ENCODE data around the gene RASA2.

RASA2 gene

GRCh38 chr3:141575879-141576743, 89.3 kb downstream of the RASA2 start:
- Histone ChIP-seq H3K27ac (no peak overlapping the region), H3K4me3 (no peak overlapping the region), H3K9me3 (ENCODE audit: low read depth, low read length) (no peaks in the 10 kb centered on the region), H3K36me3 (ENCODE audit: insufficient read depth, low read length) (peaks cover 36% of the 10 kb centered on the region), H3K9ac (ENCODE audit: insufficient read length) (no peak overlapping the region)
- TF ChIP-seq FOXP2 (optimal IDR thresholded peaks at IDR 0.05; ENCODE audit: control extremely low read depth, extremely low read length, insufficient read depth) (no peak), POLR2AphosphoS5 (IDR thresholded peaks at IDR 0.05; ENCODE audit: borderline replicate concordance, low read depth, low read length) (no peak), EZH2 (IDR thresholded peaks at IDR 0.05) (no peak)
- no peak for DNase-seq (ENCODE audit: low read depth, low spot score)

- Histone ChIP-seq H3K9me3 (ENCODE audit: low read depth, low read length) (no peaks in the 10 kb centered on the region), H3K36me3 (ENCODE audit: insufficient read depth, low read length) (peaks cover 36% of the 10 kb centered on the region), H3K4me3 (no peak overlapping the region), H3K27ac (no peak overlapping the region), H3K9ac (ENCODE audit: insufficient read length) (no peak overlapping the region)
- no peak for DNase-seq (ENCODE audit: low read depth, low spot score)
- TF ChIP-seq POLR2AphosphoS5 (IDR thresholded peaks at IDR 0.05; ENCODE audit: borderline replicate concordance, low read depth, low read length) = no peak
- TF ChIP-seq EZH2 (IDR thresholded peaks at IDR 0.05) = no peak
Observed at GRCh38 chr3:141576744-141577052, 89.9 kb downstream of the RASA2 start.

GRCh38 chr3:141578202-141578973, 91.6 kb downstream of the RASA2 start:
- no peak overlapping the region for H3K27ac ChIP-seq
- no peak overlapping the region for H3K4me3 ChIP-seq
- no peak overlapping the region for H3K9ac ChIP-seq (ENCODE audit: insufficient read length)
- no peaks in the 10 kb centered on the region for H3K9me3 ChIP-seq (ENCODE audit: low read depth, low read length)
- DNase-seq (ENCODE audit: low read depth, low spot score) = no peak
- TF ChIP-seq EZH2 (IDR thresholded peaks at IDR 0.05) = no peak
- TF ChIP-seq FOXP2 (optimal IDR thresholded peaks at IDR 0.05; ENCODE audit: control extremely low read depth, extremely low read length, insufficient read depth) = no peak
- TF ChIP-seq POLR2AphosphoS5 (IDR thresholded peaks at IDR 0.05; ENCODE audit: borderline replicate concordance, low read depth, low read length) = no peak
- H3K36me3 ChIP-seq (ENCODE audit: insufficient read depth, low read length) = peaks cover 31% of the 10 kb centered on the region

- H3K9me3 ChIP-seq (ENCODE audit: low read depth, low read length) = peaks cover 8% of the 10 kb centered on the region; the same call in 1 of the 2 replicates
- TF ChIP-seq POLR2AphosphoS5 (IDR thresholded peaks at IDR 0.05; ENCODE audit: borderline replicate concordance, low read depth, low read length) (no peak), EZH2 (IDR thresholded peaks at IDR 0.05) (no peak), FOXP2 (optimal IDR thresholded peaks at IDR 0.05; ENCODE audit: control extremely low read depth, extremely low read length, insufficient read depth) (no peak)
- no peak for DNase-seq (ENCODE audit: low read depth, low spot score)
- no peak overlapping the region for H3K9ac ChIP-seq (ENCODE audit: insufficient read length)
- peaks cover 57% of the 10 kb centered on the region for H3K36me3 ChIP-seq (ENCODE audit: insufficient read depth, low read length)
- no peak overlapping the region for H3K27ac ChIP-seq
- H3K4me3 ChIP-seq = no peak overlapping the region
Observed at GRCh38 chr3:141594357-141594756, 107.5 kb downstream of the RASA2 start.

- peaks cover 37% of the 10 kb centered on the region for H3K36me3 ChIP-seq (ENCODE audit: insufficient read depth, low read length)
- H3K4me3 ChIP-seq = no peak overlapping the region
- H3K9ac ChIP-seq (ENCODE audit: insufficient read length) = no peak overlapping the region
- H3K9me3 ChIP-seq (ENCODE audit: low read depth, low read length) = peaks cover 8% of the 10 kb centered on the region; the same call in 1 of the 2 replicates
- TF ChIP-seq FOXP2 (optimal IDR thresholded peaks at IDR 0.05; ENCODE audit: control extremely low read depth, extremely low read length, insufficient read depth) = no peak
- TF ChIP-seq EZH2 (IDR thresholded peaks at IDR 0.05) = no peak
- TF ChIP-seq POLR2AphosphoS5 (IDR thresholded peaks at IDR 0.05; ENCODE audit: borderline replicate concordance, low read depth, low read length) = no peak
- no peak for DNase-seq (ENCODE audit: low read depth, low spot score)
- H3K27ac ChIP-seq = no peak overlapping the region
Observed at GRCh38 chr3:141597931-141598330, 111.1 kb downstream of the RASA2 start.

GRCh38 chr3:141600331-141600730, 113.5 kb downstream of the RASA2 start:
- no peak overlapping the region for H3K4me3 ChIP-seq
- H3K27ac ChIP-seq = no peak overlapping the region
- no peak for DNase-seq (ENCODE audit: low read depth, low spot score)
- H3K36me3 ChIP-seq (ENCODE audit: insufficient read depth, low read length) = peaks cover 18% of the 10 kb centered on the region
- H3K9me3 ChIP-seq (ENCODE audit: low read depth, low read length) = no peaks in the 10 kb centered on the region; the same call in 1 of the 2 replicates
- no peak for TF ChIP-seq POLR2AphosphoS5 (IDR thresholded peaks at IDR 0.05; ENCODE audit: borderline replicate concordance, low read depth, low read length)
- no peak for TF ChIP-seq FOXP2 (optimal IDR thresholded peaks at IDR 0.05; ENCODE audit: control extremely low read depth, extremely low read length, insufficient read depth)
- no peak for TF ChIP-seq EZH2 (IDR thresholded peaks at IDR 0.05)
- no peak overlapping the region for H3K9ac ChIP-seq (ENCODE audit: insufficient read length)

- TF ChIP-seq EZH2 (IDR thresholded peaks at IDR 0.05) (no peak), POLR2AphosphoS5 (IDR thresholded peaks at IDR 0.05; ENCODE audit: borderline replicate concordance, low read depth, low read length) (no peak), FOXP2 (optimal IDR thresholded peaks at IDR 0.05; ENCODE audit: control extremely low read depth, extremely low read length, insufficient read depth) (no peak)
Observed at GRCh38 chr3:141602706-141603105, 115.9 kb downstream of the RASA2 start.

GRCh38 chr3:141603473-141604035, 116.7 kb downstream of the RASA2 start:
- H3K27ac ChIP-seq = no peak overlapping the region
- H3K9ac ChIP-seq (ENCODE audit: insufficient read length) = no peak overlapping the region
- no peak for TF ChIP-seq FOXP2 (optimal IDR thresholded peaks at IDR 0.05; ENCODE audit: control extremely low read depth, extremely low read length, insufficient read depth)
- no peak for TF ChIP-seq POLR2AphosphoS5 (IDR thresholded peaks at IDR 0.05; ENCODE audit: borderline replicate concordance, low read depth, low read length)
- no peak for TF ChIP-seq EZH2 (IDR thresholded peaks at IDR 0.05)
- DNase-seq (ENCODE audit: low read depth, low spot score) = no peak
- H3K9me3 ChIP-seq (ENCODE audit: low read depth, low read length) = no peaks in the 10 kb centered on the region; the same call in 1 of the 2 replicates
- peaks cover 6% of the 10 kb centered on the region for H3K36me3 ChIP-seq (ENCODE audit: insufficient read depth, low read length)
- no peak overlapping the region for H3K4me3 ChIP-seq

More at GRCh38 chr3:141602706-141603105, 115.9 kb downstream of the RASA2 start:
- H3K27ac ChIP-seq = no peak overlapping the region
- no peak for DNase-seq (ENCODE audit: low read depth, low spot score)
- H3K36me3 ChIP-seq (ENCODE audit: insufficient read depth, low read length) = peaks cover 3% of the 10 kb centered on the region
- H3K4me3 ChIP-seq = no peak overlapping the region
- H3K9ac ChIP-seq (ENCODE audit: insufficient read length) = no peak overlapping the region
- H3K9me3 ChIP-seq (ENCODE audit: low read depth, low read length) = no peaks in the 10 kb centered on the region; the same call in 1 of the 2 replicates

Measured in SK-N-MC (cell line).